Astrocyte (in vitro differentiated cells and primary cell): ENCODE measurements around the gene SAMD10. TPM values are rescaled to one million over a fixed set of nuclear protein-coding genes. Genes with fewer than 3 reads are reported as not detected.

Experiments used
- DNase-seq: peaks from one replicate; pipeline ENCODE4 v3.0.0-alpha.2; 2010; ENCODE audit warnings: low read depth
- FAIRE-seq: peaks from 2 replicates; lab custom pipeline; 2011; peaks lifted over from hg19 to GRCh38; lab: Jason Lieb, UNC
- H2AFZ ChIP-seq: 2 replicates; pipeline ENCODE4 v1.6.0; 2012; ENCODE audit warnings: low read depth, low read length, inconsistent platforms
- H3K27ac ChIP-seq: 2 replicates; pipeline ENCODE4 v1.5.1; 2011; ENCODE audit warnings: low read depth, low read length, inconsistent platforms
- H3K27me3 ChIP-seq: 2 replicates; pipeline ENCODE4 v1.6.0; 2011; ENCODE audit warnings: low read length, inconsistent platforms; ENCODE audit not compliant: insufficient read depth
- H3K36me3 ChIP-seq: 2 replicates; pipeline ENCODE4 v1.5.1; 2011; ENCODE audit warnings: low read length, inconsistent platforms; ENCODE audit not compliant: insufficient read depth
- H3K4me1 ChIP-seq: 2 replicates; pipeline ENCODE4 v1.5.1; 2011; ENCODE audit warnings: low read length, inconsistent platforms; ENCODE audit not compliant: insufficient read depth
- H3K4me2 ChIP-seq: 2 replicates; pipeline ENCODE4 v1.6.0; 2012; ENCODE audit warnings: low read length, inconsistent platforms
- H3K4me3 ChIP-seq: 2 replicates; pipeline ENCODE4 v1.5.1; 2011; ENCODE audit warnings: low read depth, mild to moderate bottlenecking, low read length, inconsistent platforms; ENCODE audit not compliant: insufficient read depth
- H3K79me2 ChIP-seq: 2 replicates; pipeline ENCODE4 v1.6.0; 2012; ENCODE audit warnings: mild to moderate bottlenecking, low read length, inconsistent platforms; ENCODE audit not compliant: insufficient read depth
- H3K9ac ChIP-seq: 2 replicates; pipeline ENCODE4 v1.6.0; 2012; ENCODE audit warnings: mild to moderate bottlenecking, low read length, inconsistent platforms
- H3K9me3 ChIP-seq: 2 replicates; pipeline ENCODE4 v1.5.1; 2012; ENCODE audit warnings: low read depth, mild to moderate bottlenecking, low read length, inconsistent platforms; ENCODE audit not compliant: insufficient read depth
- H4K20me1 ChIP-seq: 2 replicates; pipeline ENCODE4 v1.6.0; 2012; ENCODE audit warnings: low read length, inconsistent platforms; ENCODE audit not compliant: insufficient read depth
- H3K27ac Mint-ChIP-seq: one replicate; pipeline ENCODE4 v1.8.0; 2021; ENCODE audit warnings: mild to moderate bottlenecking, mixed read lengths; ENCODE audit not compliant: unreplicated experiment
- H3K27me3 Mint-ChIP-seq: one replicate; pipeline ENCODE4 v1.8.0; 2021; ENCODE audit warnings: low read depth, mixed read lengths; ENCODE audit not compliant: unreplicated experiment
- H3K36me3 Mint-ChIP-seq: one replicate; pipeline ENCODE4 v1.8.0; 2021; ENCODE audit warnings: low read depth, mixed read lengths; ENCODE audit not compliant: unreplicated experiment
- H3K4me1 Mint-ChIP-seq: one replicate; pipeline ENCODE4 v1.8.0; 2021; ENCODE audit warnings: low read depth, mixed read lengths; ENCODE audit not compliant: unreplicated experiment
- H3K4me3 Mint-ChIP-seq: one replicate; pipeline ENCODE4 v1.8.0; 2021; ENCODE audit warnings: mild to moderate bottlenecking, moderate library complexity, mixed read lengths; ENCODE audit not compliant: unreplicated experiment
- H3K9me3 Mint-ChIP-seq: one replicate; pipeline ENCODE4 v1.8.0; 2021; ENCODE audit warnings: mild to moderate bottlenecking, mixed read lengths; ENCODE audit not compliant: unreplicated experiment
- CTCF ChIP-seq: IDR thresholded peaks from 2 replicates; pipeline ENCODE4 v1.5.1; 2011; ENCODE audit warnings: low read depth, mild to moderate bottlenecking, inconsistent platforms, low read length, moderate library complexity; ENCODE audit not compliant: insufficient read depth
- EZH2 ChIP-seq: IDR thresholded peaks from 2 replicates; pipeline ENCODE4 v1.6.1; 2012; ENCODE audit warnings: mild to moderate bottlenecking, low read length, inconsistent platforms; ENCODE audit not compliant: insufficient read depth
- total RNA-seq: library from RNA; stranded (reverse); gene quantifications from 2 replicates; pipeline ENCODE4 v1.2.1, GENCODE V29; 2021

Gene SAMD10
- total RNA-seq, 1 donor from 2014 or later: 4.3 TPM

DNA sequence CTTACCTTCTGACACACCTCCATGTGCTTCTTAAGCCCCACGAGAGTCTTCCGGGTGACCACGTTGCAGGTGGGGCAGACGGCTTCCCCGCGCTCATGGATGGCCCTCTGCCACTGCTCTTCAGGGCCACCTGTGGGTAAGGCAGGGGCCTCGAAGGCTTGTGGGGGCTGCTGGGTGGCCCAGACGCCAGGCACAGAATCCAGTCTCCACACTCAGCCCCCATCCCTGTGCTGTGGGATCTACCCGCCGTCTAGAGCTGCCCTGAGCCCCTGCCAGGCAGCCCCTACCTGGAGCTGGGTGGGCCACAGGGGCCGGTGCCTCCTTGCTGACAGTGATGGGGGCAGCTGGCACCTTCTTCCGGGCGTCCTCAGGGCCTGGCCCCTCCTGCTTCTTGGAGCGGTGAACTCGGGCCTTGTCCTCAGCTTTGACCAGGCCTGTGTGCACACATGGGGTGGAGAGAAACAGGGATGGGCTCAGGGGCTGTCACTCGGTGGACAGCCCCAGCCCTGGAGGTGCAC is 15.6 kb downstream of the SAMD10 start:
- H4K20me1 ChIP-seq: no peaks in the 10 kb centered on the region
- H3K4me2 ChIP-seq: no peak overlapping the region
- no peak overlapping the region for H2AFZ ChIP-seq
- H3K9me3 ChIP-seq: peaks cover 39% of the 10 kb centered on the region
- H3K4me3 ChIP-seq: no peak overlapping the region
- peaks cover 19% of the 10 kb centered on the region for H3K79me2 ChIP-seq
- Mint-ChIP-seq H3K36me3 (peaks cover 2% of the 10 kb centered on the region), H3K4me3 (no peak overlapping the region), H3K9me3 (no peaks in the 10 kb centered on the region), H3K27me3 (no peaks in the 10 kb centered on the region), H3K27ac (no peak overlapping the region), H3K4me1 (peaks cover 2% of the 10 kb centered on the region)
- DNase-seq (no peak), FAIRE-seq (no peak)
- H3K27me3 ChIP-seq: no peaks in the 10 kb centered on the region
- H3K36me3 ChIP-seq: peaks cover 7% of the 10 kb centered on the region
- no peak overlapping the region for H3K27ac ChIP-seq
- peaks cover 4% of the 10 kb centered on the region for H3K4me1 ChIP-seq
- TF ChIP-seq EZH2: no peak
- no peak for TF ChIP-seq CTCF
- H3K9ac ChIP-seq: no peak overlapping the region

DNA sequence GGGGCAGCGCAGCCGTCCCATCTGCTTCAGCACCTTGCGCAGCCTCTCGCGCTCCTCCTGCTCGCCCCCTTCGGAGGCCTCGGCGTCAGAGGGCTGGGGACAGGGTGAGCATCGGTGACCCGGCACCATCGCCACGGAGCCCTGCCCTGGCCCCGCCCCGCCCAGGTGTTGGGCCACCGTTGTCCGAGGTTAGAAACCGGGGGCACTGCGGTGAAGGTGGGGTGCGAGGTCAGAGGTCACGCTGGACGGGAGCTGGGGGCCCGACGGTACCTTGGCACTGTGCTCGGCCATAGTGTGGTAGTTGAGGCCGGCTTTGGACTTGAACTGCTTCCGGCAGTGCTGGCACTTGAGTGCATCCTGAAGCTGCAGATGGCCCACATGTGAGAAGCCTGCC is 16.1 kb downstream of the SAMD10 start:
- H3K9me3 Mint-ChIP-seq: no peaks in the 10 kb centered on the region
- Histone ChIP-seq H3K36me3 (peaks cover 7% of the 10 kb centered on the region), H3K4me3 (no peak overlapping the region), H4K20me1 (no peaks in the 10 kb centered on the region), H3K4me2 (no peak overlapping the region), H3K27me3 (no peaks in the 10 kb centered on the region), H3K9me3 (peaks cover 38% of the 10 kb centered on the region), H3K9ac (no peak overlapping the region), H3K27ac (no peak overlapping the region), H3K79me2 (peaks cover 14% of the 10 kb centered on the region), H2AFZ (no peak overlapping the region), H3K4me1 (no peaks in the 10 kb centered on the region)
- TF ChIP-seq CTCF: no peak
- TF ChIP-seq EZH2: no peak
- DNase-seq (no peak), FAIRE-seq (no peak)
- H3K27me3 Mint-ChIP-seq: no peaks in the 10 kb centered on the region
- no peaks in the 10 kb centered on the region for H3K4me1 Mint-ChIP-seq
- no peak overlapping the region for H3K27ac Mint-ChIP-seq
- no peak overlapping the region for H3K4me3 Mint-ChIP-seq
- peaks cover 2% of the 10 kb centered on the region for H3K36me3 Mint-ChIP-seq

DNA sequence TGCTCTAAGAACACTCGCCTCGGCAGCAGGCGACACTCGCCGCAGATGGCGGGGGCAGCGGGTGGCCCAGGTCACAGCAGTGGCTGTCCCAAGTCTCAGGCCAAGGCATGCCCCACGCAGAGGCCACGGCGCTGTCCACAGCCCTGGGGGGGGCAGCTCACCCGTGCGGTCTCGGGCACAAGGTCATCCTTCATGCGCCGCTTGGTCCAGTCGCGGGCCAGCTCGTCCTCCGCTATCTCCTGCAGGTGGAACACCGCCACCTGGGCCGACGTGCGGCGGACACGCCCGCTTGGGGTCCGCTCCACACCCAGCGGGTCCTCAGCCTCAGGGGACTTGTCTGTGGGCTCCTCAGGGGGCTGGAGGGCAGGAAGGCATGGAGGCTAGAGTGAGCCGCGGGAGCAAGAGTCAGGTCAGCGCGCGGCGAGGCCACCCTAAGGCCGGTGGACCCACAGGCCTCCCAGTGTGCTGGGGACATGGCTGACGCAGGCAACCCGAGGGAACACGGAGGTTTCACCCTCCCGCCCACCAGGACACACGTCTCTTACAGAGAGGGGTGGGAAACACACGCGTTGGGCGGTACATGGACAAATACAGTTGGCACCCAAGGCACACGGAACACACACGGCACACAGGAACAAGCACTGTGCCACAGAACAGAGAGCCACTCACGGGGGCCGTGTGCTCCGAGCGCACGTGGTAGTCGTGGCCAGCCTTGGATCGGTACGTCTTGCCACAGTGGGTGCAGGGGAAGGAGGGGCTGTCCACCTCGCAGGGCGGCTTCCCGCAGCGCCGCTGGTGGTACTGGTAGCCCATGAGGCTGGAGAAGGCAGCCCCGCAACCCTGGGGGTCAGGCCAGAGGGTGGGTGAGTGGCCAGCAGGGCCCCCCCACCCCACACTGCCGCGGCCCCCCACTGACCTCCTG is 16.8 kb downstream of the SAMD10 start:
- H3K9ac ChIP-seq: no peak overlapping the region
- Mint-ChIP-seq H3K27me3 (no peaks in the 10 kb centered on the region), H3K9me3 (no peaks in the 10 kb centered on the region), H3K36me3 (peaks cover 2% of the 10 kb centered on the region), H3K4me1 (no peaks in the 10 kb centered on the region), H3K4me3 (no peak overlapping the region), H3K27ac (no peak overlapping the region)
- no peak for TF ChIP-seq CTCF
- no peak for TF ChIP-seq EZH2
- no peak overlapping the region for H3K27ac ChIP-seq
- DNase-seq (no peak), FAIRE-seq (no peak)
- H3K79me2 ChIP-seq: peaks cover 8% of the 10 kb centered on the region
- peaks cover 7% of the 10 kb centered on the region for H3K36me3 ChIP-seq
- no peaks in the 10 kb centered on the region for H3K4me1 ChIP-seq
- no peaks in the 10 kb centered on the region for H3K27me3 ChIP-seq
- no peaks in the 10 kb centered on the region for H4K20me1 ChIP-seq
- no peak overlapping the region for H2AFZ ChIP-seq
- H3K4me3 ChIP-seq: no peak overlapping the region
- H3K9me3 ChIP-seq: peaks cover 32% of the 10 kb centered on the region
- no peak overlapping the region for H3K4me2 ChIP-seq
